Choroid plexus epithelial cell (primary cell): Measurements from ENCODE around the gene TMEM213.

Experiments used
- DNase-seq: peaks from one replicate; pipeline ENCODE4 v3.0.0-alpha.2; 2010; ENCODE audit warnings: low read depth
- H3K4me3 ChIP-seq: 2 replicates; pipeline ENCODE4 v1.5.1; 2011; ENCODE audit warnings: low read depth, mild to moderate bottlenecking, control low read depth, low read length, moderate library complexity
- TF ChIP-seq, protein P1 (sequence below): conservative IDR thresholded peaks from 2 replicates; pipeline ENCODE4 v1.5.1; 2011; ENCODE audit warnings: low read depth, mild to moderate bottlenecking, control low read depth, inconsistent platforms, low read length, moderate library complexity

Gene TMEM213

DNA sequence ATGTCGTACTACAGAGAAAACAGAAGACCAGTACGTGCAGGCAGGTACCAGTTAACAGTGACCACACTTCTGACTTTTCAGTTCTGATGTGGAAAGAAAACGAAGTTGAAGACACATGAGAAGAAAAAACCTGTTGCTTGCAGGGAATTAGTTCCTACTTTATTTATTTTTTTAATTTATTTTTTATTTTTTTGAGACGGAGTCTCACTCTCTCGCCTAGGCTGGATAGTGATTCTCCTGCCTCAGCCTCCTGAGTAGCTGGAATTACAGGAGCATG is 74.0 kb downstream of the TMEM213 start:
- TF ChIP-seq, protein P1, sequence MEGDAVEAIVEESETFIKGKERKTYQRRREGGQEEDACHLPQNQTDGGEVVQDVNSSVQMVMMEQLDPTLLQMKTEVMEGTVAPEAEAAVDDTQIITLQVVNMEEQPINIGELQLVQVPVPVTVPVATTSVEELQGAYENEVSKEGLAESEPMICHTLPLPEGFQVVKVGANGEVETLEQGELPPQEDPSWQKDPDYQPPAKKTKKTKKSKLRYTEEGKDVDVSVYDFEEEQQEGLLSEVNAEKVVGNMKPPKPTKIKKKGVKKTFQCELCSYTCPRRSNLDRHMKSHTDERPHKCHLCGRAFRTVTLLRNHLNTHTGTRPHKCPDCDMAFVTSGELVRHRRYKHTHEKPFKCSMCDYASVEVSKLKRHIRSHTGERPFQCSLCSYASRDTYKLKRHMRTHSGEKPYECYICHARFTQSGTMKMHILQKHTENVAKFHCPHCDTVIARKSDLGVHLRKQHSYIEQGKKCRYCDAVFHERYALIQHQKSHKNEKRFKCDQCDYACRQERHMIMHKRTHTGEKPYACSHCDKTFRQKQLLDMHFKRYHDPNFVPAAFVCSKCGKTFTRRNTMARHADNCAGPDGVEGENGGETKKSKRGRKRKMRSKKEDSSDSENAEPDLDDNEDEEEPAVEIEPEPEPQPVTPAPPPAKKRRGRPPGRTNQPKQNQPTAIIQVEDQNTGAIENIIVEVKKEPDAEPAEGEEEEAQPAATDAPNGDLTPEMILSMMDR: no peak
- no peak overlapping the region for H3K4me3 ChIP-seq
- no peak for DNase-seq

DNA sequence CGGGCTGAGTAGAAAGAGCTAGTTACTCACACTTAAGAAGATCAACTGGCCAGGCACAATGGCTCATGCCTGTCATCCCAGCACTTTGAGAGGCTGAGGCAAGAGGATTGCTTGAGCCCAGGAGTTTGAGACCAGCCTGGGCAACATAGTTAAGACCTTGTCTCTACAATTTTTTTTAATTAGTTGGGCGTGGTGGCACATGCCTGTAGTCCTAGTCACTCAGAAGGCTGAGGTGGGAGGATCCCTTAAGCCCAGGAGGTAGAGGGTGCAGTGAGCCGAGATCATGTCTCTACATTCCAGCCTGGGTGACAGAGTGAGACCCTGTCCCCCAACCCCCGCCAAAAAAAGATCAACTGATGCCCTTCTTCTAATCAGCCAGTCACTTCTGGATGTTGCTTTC is 74.8 kb downstream of the TMEM213 start:
- no peak for DNase-seq
- TF ChIP-seq, protein P1: no peak
- no peak overlapping the region for H3K4me3 ChIP-seq

DNA sequence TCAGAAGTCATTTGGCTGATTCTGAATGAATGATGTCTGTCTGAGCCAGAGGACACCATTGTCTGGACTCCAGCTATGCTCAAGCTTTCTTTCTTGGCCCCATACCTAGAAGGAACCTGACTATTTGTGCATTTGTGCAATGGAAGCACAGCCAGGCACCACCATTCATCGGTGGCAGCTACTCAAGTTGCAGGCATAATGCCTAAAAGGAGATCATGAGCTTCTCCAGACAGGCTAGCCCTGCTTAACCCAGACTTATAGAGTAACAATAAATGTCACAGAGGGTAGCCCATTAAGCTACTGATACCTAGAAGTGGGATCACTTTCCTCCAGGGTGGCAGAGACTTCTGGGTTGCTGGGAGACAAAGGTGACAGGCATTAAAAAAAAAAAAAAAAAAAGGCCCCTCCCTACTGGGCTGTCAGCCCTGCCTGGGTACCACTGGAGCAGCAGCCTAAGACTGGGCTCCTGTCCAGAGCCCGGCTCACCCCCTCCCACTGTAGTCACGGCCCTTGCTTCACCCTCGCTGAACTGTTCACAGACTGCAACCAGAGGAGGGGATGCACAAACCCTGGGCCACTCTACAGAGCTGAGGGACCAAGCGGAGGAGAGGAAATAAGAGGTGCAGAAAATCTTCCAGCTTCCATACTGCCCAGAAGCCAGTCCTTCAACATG is 75.6 kb downstream of the TMEM213 start:
- no peak overlapping the region for H3K4me3 ChIP-seq
- DNase-seq: no peak
- TF ChIP-seq, protein P1: no peak

DNA sequence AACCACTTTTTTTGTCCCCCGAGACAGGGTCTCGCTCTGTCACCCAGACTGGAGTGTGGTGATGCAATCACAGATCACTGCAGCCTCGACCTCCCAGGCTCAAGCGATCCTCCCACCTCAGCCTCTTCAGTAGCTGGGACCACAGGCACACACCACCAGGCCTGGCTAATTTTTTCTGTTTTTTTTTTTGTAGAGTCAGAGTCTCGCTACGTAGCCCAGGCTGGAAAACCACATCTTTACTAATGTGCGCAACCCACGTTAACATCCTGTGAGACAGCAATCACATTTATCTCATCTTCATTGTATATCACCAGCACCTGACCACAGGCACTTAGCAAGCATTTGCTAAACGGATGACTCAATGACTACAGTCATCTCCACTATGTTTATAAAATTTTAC is 78.0 kb downstream of the TMEM213 start:
- peak; percentile 70 for DNase-seq
- H3K4me3 ChIP-seq: no peak overlapping the region
- TF ChIP-seq, protein P1: no peak

DNA sequence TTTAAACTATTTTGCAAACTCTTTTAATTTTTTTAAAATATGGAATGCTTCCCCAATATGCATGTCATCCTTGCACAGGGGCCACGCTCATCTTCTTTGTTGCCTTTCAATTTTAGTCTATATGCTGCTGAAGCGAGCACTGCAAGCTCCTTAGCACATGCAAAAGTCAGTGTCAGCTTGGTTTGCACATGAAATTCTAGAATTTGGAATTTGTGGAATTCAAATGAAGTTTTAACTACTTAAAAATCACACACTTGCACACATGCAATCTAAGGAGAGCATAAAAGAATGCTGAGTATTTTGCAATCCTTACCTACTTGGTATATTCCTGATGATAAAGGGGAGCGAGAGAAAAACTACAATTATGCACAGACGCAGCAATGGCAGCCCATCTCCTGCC is 78.5 kb downstream of the TMEM213 start:
- TF ChIP-seq, protein P1: no peak
- DNase-seq: no peak
- no peak overlapping the region for H3K4me3 ChIP-seq

DNA sequence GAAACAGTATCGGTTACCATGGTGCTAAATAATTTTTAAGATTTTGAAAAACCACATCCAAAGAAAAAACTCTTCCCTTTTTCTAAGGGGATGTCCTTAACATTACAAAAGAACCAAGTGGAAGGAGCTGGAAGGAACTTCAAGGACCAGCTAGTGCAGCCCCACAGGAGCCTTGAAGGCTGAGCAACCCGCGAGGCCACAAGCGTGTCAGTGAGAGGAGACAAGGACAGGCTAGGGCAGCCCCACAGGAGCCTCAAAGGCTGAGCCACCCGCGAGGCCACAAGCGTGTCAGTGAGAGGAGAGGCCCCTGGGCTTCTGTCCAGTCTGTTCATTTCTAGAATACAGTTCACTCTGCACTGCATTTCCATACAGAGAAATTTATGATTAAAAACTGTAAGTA is 80.3 kb downstream of the TMEM213 start:
- TF ChIP-seq, protein P1: no peak
- no peak for DNase-seq
- H3K4me3 ChIP-seq: no peak overlapping the region

DNA sequence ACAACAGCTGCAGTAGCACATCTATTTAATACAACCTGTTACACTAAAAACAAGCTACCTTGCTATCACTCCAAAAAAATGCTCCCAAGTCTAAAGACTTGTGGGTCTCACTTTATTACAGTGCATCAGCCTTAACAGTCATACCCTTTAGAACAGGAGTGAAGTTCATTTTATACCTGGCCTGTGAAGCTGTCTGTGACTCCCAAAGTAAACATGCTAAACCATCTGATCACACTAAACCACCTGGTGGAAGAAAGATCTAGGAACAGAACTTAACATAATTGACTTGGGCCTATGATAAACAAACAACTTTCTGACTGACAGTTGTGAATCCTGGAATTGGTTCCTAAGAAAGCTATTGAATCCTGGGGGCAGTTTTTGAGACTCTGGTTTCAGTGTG is 81.1 kb downstream of the TMEM213 start:
- H3K4me3 ChIP-seq: no peak overlapping the region
- no peak for DNase-seq
- TF ChIP-seq, protein P1: no peak
